Astrocyte (in vitro differentiated cells and primary cell): Measurements from ENCODE around the gene CER1. TPM values are rescaled to one million over a fixed set of nuclear protein-coding genes. Genes with fewer than 3 reads are reported as not detected.

Source experiments
- DNase-seq: peaks from one replicate; pipeline ENCODE4 v3.0.0-alpha.2; 2010; ENCODE audit warnings: low read depth
- FAIRE-seq: peaks from 2 replicates; lab custom pipeline; 2011; peaks lifted over from hg19 to GRCh38; lab: Jason Lieb, UNC
- H2AFZ ChIP-seq: 2 replicates; pipeline ENCODE4 v1.6.0; 2012; ENCODE audit warnings: low read depth, low read length, inconsistent platforms
- H3K27ac ChIP-seq: 2 replicates; pipeline ENCODE4 v1.5.1; 2011; ENCODE audit warnings: low read depth, low read length, inconsistent platforms
- H3K27me3 ChIP-seq: 2 replicates; pipeline ENCODE4 v1.6.0; 2011; ENCODE audit warnings: low read length, inconsistent platforms; ENCODE audit not compliant: insufficient read depth
- H3K36me3 ChIP-seq: 2 replicates; pipeline ENCODE4 v1.5.1; 2011; ENCODE audit warnings: low read length, inconsistent platforms; ENCODE audit not compliant: insufficient read depth
- H3K4me1 ChIP-seq: 2 replicates; pipeline ENCODE4 v1.5.1; 2011; ENCODE audit warnings: low read length, inconsistent platforms; ENCODE audit not compliant: insufficient read depth
- H3K4me2 ChIP-seq: 2 replicates; pipeline ENCODE4 v1.6.0; 2012; ENCODE audit warnings: low read length, inconsistent platforms
- H3K4me3 ChIP-seq: 2 replicates; pipeline ENCODE4 v1.5.1; 2011; ENCODE audit warnings: low read depth, mild to moderate bottlenecking, low read length, inconsistent platforms; ENCODE audit not compliant: insufficient read depth
- H3K79me2 ChIP-seq: 2 replicates; pipeline ENCODE4 v1.6.0; 2012; ENCODE audit warnings: mild to moderate bottlenecking, low read length, inconsistent platforms; ENCODE audit not compliant: insufficient read depth
- H3K9ac ChIP-seq: 2 replicates; pipeline ENCODE4 v1.6.0; 2012; ENCODE audit warnings: mild to moderate bottlenecking, low read length, inconsistent platforms
- H3K9me3 ChIP-seq: 2 replicates; pipeline ENCODE4 v1.5.1; 2012; ENCODE audit warnings: low read depth, mild to moderate bottlenecking, low read length, inconsistent platforms; ENCODE audit not compliant: insufficient read depth
- H4K20me1 ChIP-seq: 2 replicates; pipeline ENCODE4 v1.6.0; 2012; ENCODE audit warnings: low read length, inconsistent platforms; ENCODE audit not compliant: insufficient read depth
- H3K27ac Mint-ChIP-seq: one replicate; pipeline ENCODE4 v1.8.0; 2021; ENCODE audit warnings: mild to moderate bottlenecking, mixed read lengths; ENCODE audit not compliant: unreplicated experiment
- H3K27me3 Mint-ChIP-seq: one replicate; pipeline ENCODE4 v1.8.0; 2021; ENCODE audit warnings: low read depth, mixed read lengths; ENCODE audit not compliant: unreplicated experiment
- H3K36me3 Mint-ChIP-seq: one replicate; pipeline ENCODE4 v1.8.0; 2021; ENCODE audit warnings: low read depth, mixed read lengths; ENCODE audit not compliant: unreplicated experiment
- H3K4me1 Mint-ChIP-seq: one replicate; pipeline ENCODE4 v1.8.0; 2021; ENCODE audit warnings: low read depth, mixed read lengths; ENCODE audit not compliant: unreplicated experiment
- H3K4me3 Mint-ChIP-seq: one replicate; pipeline ENCODE4 v1.8.0; 2021; ENCODE audit warnings: mild to moderate bottlenecking, moderate library complexity, mixed read lengths; ENCODE audit not compliant: unreplicated experiment
- H3K9me3 Mint-ChIP-seq: one replicate; pipeline ENCODE4 v1.8.0; 2021; ENCODE audit warnings: mild to moderate bottlenecking, mixed read lengths; ENCODE audit not compliant: unreplicated experiment
- CTCF ChIP-seq: IDR thresholded peaks from 2 replicates; pipeline ENCODE4 v1.5.1; 2011; ENCODE audit warnings: low read depth, mild to moderate bottlenecking, inconsistent platforms, low read length, moderate library complexity; ENCODE audit not compliant: insufficient read depth
- EZH2 ChIP-seq: IDR thresholded peaks from 2 replicates; pipeline ENCODE4 v1.6.1; 2012; ENCODE audit warnings: mild to moderate bottlenecking, low read length, inconsistent platforms; ENCODE audit not compliant: insufficient read depth
- total RNA-seq: library from RNA; stranded (reverse); gene quantifications from 2 replicates; pipeline ENCODE4 v1.2.1, GENCODE V29; 2021

CER1 gene
- total RNA-seq, 1 donor from 2014 or later: 2.8 TPM

GRCh38 chr9:14674630-14675029, 47.9 kb downstream of the CER1 start:
- TF ChIP-seq EZH2 (no peak), CTCF (no peak)
- H3K9me3 ChIP-seq: no peaks in the 10 kb centered on the region
- no peaks in the 10 kb centered on the region for H3K36me3 ChIP-seq
- DNase-seq (no peak), FAIRE-seq (peak; percentile 58)
- peaks cover 8% of the 10 kb centered on the region for H3K36me3 Mint-ChIP-seq
- no peaks in the 10 kb centered on the region for H3K27me3 ChIP-seq
- H3K27ac ChIP-seq: no peak overlapping the region
- H3K4me3 ChIP-seq: no peak overlapping the region
- H3K27ac Mint-ChIP-seq: no peak overlapping the region
- H2AFZ ChIP-seq: no peak overlapping the region
- H3K4me1 ChIP-seq: no peaks in the 10 kb centered on the region
- H3K27me3 Mint-ChIP-seq: no peaks in the 10 kb centered on the region
- no peak overlapping the region for H3K4me2 ChIP-seq
- H3K4me1 Mint-ChIP-seq: peaks cover 9% of the 10 kb centered on the region
- no peaks in the 10 kb centered on the region for H4K20me1 ChIP-seq
- H3K4me3 Mint-ChIP-seq: no peak overlapping the region
- H3K79me2 ChIP-seq: no peaks in the 10 kb centered on the region
- no peaks in the 10 kb centered on the region for H3K9me3 Mint-ChIP-seq
- no peak overlapping the region for H3K9ac ChIP-seq

- Mint-ChIP-seq H3K27ac (no peak overlapping the region), H3K9me3 (no peaks in the 10 kb centered on the region), H3K36me3 (peaks cover 8% of the 10 kb centered on the region), H3K4me1 (peaks cover 9% of the 10 kb centered on the region), H3K4me3 (no peak overlapping the region), H3K27me3 (no peaks in the 10 kb centered on the region)
- Histone ChIP-seq H4K20me1 (no peaks in the 10 kb centered on the region), H2AFZ (no peak overlapping the region), H3K9ac (no peak overlapping the region), H3K4me2 (peak overlapping the region; percentile 2), H3K36me3 (no peaks in the 10 kb centered on the region), H3K27ac (no peak overlapping the region), H3K27me3 (no peaks in the 10 kb centered on the region), H3K79me2 (no peaks in the 10 kb centered on the region), H3K9me3 (no peaks in the 10 kb centered on the region), H3K4me3 (no peak overlapping the region), H3K4me1 (no peaks in the 10 kb centered on the region)
- no peak for TF ChIP-seq EZH2
- TF ChIP-seq CTCF: no peak
- peak; percentile 20 for FAIRE-seq
- DNase-seq: no peak
These were observed 51.2 kb downstream of the CER1 start for GRCh38 chr9:14671377-14671776.

GRCh38 chr9:14670718-14671117, 51.8 kb downstream of the CER1 start:
- Histone ChIP-seq H3K79me2 (no peaks in the 10 kb centered on the region), H2AFZ (no peak overlapping the region), H3K27me3 (no peaks in the 10 kb centered on the region), H3K9ac (no peak overlapping the region), H4K20me1 (no peaks in the 10 kb centered on the region), H3K36me3 (no peaks in the 10 kb centered on the region), H3K4me2 (peak overlapping the region; percentile 2), H3K9me3 (no peaks in the 10 kb centered on the region), H3K4me1 (no peaks in the 10 kb centered on the region), H3K27ac (no peak overlapping the region), H3K4me3 (no peak overlapping the region)
- DNase-seq (peak; percentile 48), FAIRE-seq (peak; percentile 93)
- Mint-ChIP-seq H3K36me3 (peaks cover 3% of the 10 kb centered on the region), H3K4me1 (peaks cover 9% of the 10 kb centered on the region), H3K27ac (peak overlapping the region; percentile 62), H3K27me3 (no peaks in the 10 kb centered on the region), H3K4me3 (no peak overlapping the region), H3K9me3 (no peaks in the 10 kb centered on the region)
- TF ChIP-seq CTCF: no peak
- TF ChIP-seq EZH2: no peak

Other genes starting within 250 kb of the CER1 start
- 9.8 and 10.2 TPM in 2 replicates for gene ZDHHC21, start 29.3 kb downstream of the CER1 start, total RNA-seq
- 0.31 and 0.52 TPM in 2 replicates for gene FREM1, start 187.7 kb upstream of the CER1 start, total RNA-seq